HepG2 (cell line): ENCODE data around the gene ZNF586. TPM values are rescaled to one million over a fixed set of nuclear protein-coding genes. Genes with fewer than 3 reads are reported as not detected.

Source experiments
- BRF2 ChIP-seq: sonication (generic); formaldehyde crosslinking; IDR thresholded peaks from 2 replicates; pipeline ENCODE4 v1.8.1; 2022; ENCODE audit warnings: mild to moderate bottlenecking, missing genetic modification reagents
- GPN1 ChIP-seq: sonication (generic); formaldehyde crosslinking; IDR thresholded peaks from 2 replicates; pipeline ENCODE4 v1.5.1; 2020; ENCODE audit warnings: missing genetic modification reagents, borderline replicate concordance
- NR1H2 ChIP-seq: sonication (generic); formaldehyde crosslinking; IDR thresholded peaks from 2 replicates; pipeline ENCODE4 v1.8.1; 2022; ENCODE audit warnings: low read depth, missing genetic modification reagents, borderline replicate concordance
- PPARG ChIP-seq: conservative IDR thresholded peaks from 2 replicates; pipeline ENCODE4 v1.6.1; 2016; ENCODE audit warnings: missing biosample characterization, missing genetic modification reagents
- PTBP1 ChIP-seq: fragments of 200-400 bp; formaldehyde crosslinking; IDR thresholded peaks from 2 replicates; pipeline ENCODE4 v1.6.1; 2018; ENCODE audit warnings: low read length, low read depth; ENCODE audit not compliant: poor library complexity, severe bottlenecking
- ZBTB26 ChIP-seq: IDR thresholded peaks from 2 replicates; pipeline ENCODE4 v1.6.1; 2016; ENCODE audit warnings: missing compliant biosample characterization, missing genetic modification reagents, borderline replicate concordance
- ZFP36 ChIP-seq: fragments of 150-350 bp; IDR thresholded peaks from 2 replicates; pipeline ENCODE4 v1.6.1; 2018; ENCODE audit warnings: borderline replicate concordance, low read length, low read depth; ENCODE audit not compliant: partially characterized antibody
- ZKSCAN1 ChIP-seq: fragments of 150-350 bp; IDR thresholded peaks from 2 replicates; pipeline ENCODE4 v1.6.1; 2014; ENCODE audit warnings: low read length
- ZKSCAN5 ChIP-seq: sonication (generic); formaldehyde crosslinking; IDR thresholded peaks from 2 replicates; pipeline ENCODE4 v1.5.1; 2020; ENCODE audit warnings: mild to moderate bottlenecking, missing genetic modification reagents
- ZNF138 ChIP-seq: sonication (generic); formaldehyde crosslinking; IDR thresholded peaks from 2 replicates; pipeline ENCODE4 v1.5.0; 2020; ENCODE audit warnings: mild to moderate bottlenecking, low read depth, missing genetic modification reagents
- ZNF207 ChIP-seq: fragments of 450-650 bp; IDR thresholded peaks from 2 replicates; pipeline ENCODE4 v1.6.1; 2016; ENCODE audit warnings: antibody characterized with exemption, borderline replicate concordance
- ZNF263 ChIP-seq: sonication (generic); formaldehyde crosslinking; IDR thresholded peaks from 2 replicates; pipeline ENCODE4 v1.4.0; 2020; ENCODE audit warnings: missing genetic modification reagents
- ZNF879 ChIP-seq: sonication (generic); formaldehyde crosslinking; IDR thresholded peaks from 2 replicates; pipeline ENCODE4 v1.8.1; 2023; ENCODE audit warnings: missing genetic modification reagents
- ZUFSP ChIP-seq: sonication (generic); formaldehyde crosslinking; IDR thresholded peaks from 2 replicates; pipeline ENCODE4 v1.9.0; 2021; ENCODE audit warnings: missing genetic modification reagents, mild to moderate bottlenecking, borderline replicate concordance
- polyA plus RNA-seq, 8 experiments: library from polyadenylated mRNA; depleted of rRNA in 3 of 8; stranded (reverse) in 7 of 8; unstranded in 1 of 8; fragments of >200 nt; fragmentation: Illumina TruSeq in 4 of 8; extraction: Trizol in 4 of 8; gene quantifications; 2 replicates each; pipeline versions ENCODE4 v1.2.1 to v1.2.3, GENCODE V29; 2011 to 2016; ENCODE audit warnings: low read depth in 4 of 8, missing spikeins in 1 of 8, mixed read lengths in 1 of 8; ENCODE audit not compliant: insufficient read depth in 1 of 8
- total RNA-seq, 5 experiments: library from RNA; depleted of rRNA; stranded (reverse); fragments of >200 nt; fragmentation: Illumina TruSeq; extraction: Trizol; gene quantifications; 2 replicates each; pipeline ENCODE4 v1.2.3, GENCODE V29; 2016; ENCODE audit warnings: low read depth in 1 of 5
- TF ChIP-seq, protein P1 (sequence below): sonication (generic); formaldehyde crosslinking; IDR thresholded peaks from 2 replicates; pipeline ENCODE4 v1.5.0; 2020; ENCODE audit warnings: missing genetic modification reagents
- TF ChIP-seq, protein P2 (sequence below): sonication (generic); formaldehyde crosslinking; IDR thresholded peaks from 2 replicates; pipeline ENCODE4 v1.4.0; 2020; ENCODE audit warnings: mild to moderate bottlenecking, missing genetic modification reagents
- TF ChIP-seq, protein P3 (sequence below): sonication (generic); formaldehyde crosslinking; IDR thresholded peaks from 2 replicates; pipeline ENCODE4 v1.4.0; 2020; ENCODE audit warnings: missing genetic modification reagents, borderline replicate concordance
- TF ChIP-seq, protein P4 (sequence below): IDR thresholded peaks from 2 replicates; pipeline ENCODE4 v1.6.1; 2018; ENCODE audit warnings: missing genetic modification reagents, mild to moderate bottlenecking, missing compliant biosample characterization

ZNF586 gene
- total and polyA plus RNA-seq, 2 of the 13 experiments (the other 11 are each of a cell fraction or from before 2014, with no cell fraction given) = 0.50 to 3.4 TPM

DNA sequence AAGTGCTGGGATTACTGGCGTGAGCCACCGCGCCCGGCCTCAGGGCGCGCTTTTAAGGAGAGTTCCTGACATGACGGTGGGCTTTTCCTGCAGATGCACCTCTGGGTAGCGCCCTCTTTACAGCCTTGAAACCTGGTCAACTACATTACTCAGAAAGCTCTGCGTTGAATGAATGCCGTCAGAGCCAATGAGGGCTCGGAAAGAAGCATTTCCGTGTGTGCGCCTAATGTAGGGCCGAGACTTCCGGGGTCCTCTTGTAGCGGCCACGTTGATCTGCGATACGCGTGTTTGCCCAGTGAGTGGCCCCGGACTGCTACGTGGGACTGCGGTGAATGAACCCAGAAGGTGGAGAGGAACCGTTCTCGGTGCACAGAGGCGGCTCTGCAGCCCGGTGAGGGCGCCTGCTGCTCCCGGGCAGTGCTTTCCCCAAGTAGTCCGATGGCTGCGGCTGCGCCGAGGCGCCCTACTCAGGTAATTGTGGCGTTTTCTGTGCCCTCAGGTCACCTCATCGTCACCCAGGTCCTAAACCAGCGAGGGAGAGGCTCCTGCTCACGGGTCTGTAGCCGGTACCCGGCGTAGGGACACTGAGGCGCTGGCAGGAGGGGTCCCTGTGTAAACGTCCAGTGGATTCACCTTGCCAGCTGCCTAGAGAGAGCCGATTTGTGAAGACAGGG lies 50.1 kb downstream of the ZNF586 start (continued):
- TF ChIP-seq, protein P1, sequence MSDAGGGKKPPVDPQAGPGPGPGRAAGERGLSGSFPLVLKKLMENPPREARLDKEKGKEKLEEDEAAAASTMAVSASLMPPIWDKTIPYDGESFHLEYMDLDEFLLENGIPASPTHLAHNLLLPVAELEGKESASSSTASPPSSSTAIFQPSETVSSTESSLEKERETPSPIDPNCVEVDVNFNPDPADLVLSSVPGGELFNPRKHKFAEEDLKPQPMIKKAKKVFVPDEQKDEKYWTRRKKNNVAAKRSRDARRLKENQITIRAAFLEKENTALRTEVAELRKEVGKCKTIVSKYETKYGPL (CRISPR knock-in tag) = no peak
- TF ChIP-seq ZNF207 = no peak
- TF ChIP-seq PPARG (CRISPR knock-in tag) = no peak
- TF ChIP-seq, protein P2, sequence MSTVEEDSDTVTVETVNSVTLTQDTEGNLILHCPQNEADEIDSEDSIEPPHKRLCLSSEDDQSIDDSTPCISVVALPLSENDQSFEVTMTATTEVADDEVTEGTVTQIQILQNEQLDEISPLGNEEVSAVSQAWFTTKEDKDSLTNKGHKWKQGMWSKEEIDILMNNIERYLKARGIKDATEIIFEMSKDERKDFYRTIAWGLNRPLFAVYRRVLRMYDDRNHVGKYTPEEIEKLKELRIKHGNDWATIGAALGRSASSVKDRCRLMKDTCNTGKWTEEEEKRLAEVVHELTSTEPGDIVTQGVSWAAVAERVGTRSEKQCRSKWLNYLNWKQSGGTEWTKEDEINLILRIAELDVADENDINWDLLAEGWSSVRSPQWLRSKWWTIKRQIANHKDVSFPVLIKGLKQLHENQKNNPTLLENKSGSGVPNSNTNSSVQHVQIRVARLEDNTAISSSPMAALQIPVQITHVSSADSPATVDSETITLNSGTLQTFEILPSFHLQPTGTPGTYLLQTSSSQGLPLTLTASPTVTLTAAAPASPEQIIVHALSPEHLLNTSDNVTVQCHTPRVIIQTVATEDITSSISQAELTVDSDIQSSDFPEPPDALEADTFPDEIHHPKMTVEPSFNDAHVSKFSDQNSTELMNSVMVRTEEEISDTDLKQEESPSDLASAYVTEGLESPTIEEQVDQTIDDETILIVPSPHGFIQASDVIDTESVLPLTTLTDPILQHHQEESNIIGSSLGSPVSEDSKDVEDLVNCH (CRISPR knock-in tag) = no peak
- TF ChIP-seq BRF2 (CRISPR knock-in tag) = no peak
- TF ChIP-seq PTBP1 = no peak
- no peak for TF ChIP-seq GPN1 (CRISPR knock-in tag)
- no peak for TF ChIP-seq ZNF879 (CRISPR knock-in tag)
- TF ChIP-seq, protein P3, sequence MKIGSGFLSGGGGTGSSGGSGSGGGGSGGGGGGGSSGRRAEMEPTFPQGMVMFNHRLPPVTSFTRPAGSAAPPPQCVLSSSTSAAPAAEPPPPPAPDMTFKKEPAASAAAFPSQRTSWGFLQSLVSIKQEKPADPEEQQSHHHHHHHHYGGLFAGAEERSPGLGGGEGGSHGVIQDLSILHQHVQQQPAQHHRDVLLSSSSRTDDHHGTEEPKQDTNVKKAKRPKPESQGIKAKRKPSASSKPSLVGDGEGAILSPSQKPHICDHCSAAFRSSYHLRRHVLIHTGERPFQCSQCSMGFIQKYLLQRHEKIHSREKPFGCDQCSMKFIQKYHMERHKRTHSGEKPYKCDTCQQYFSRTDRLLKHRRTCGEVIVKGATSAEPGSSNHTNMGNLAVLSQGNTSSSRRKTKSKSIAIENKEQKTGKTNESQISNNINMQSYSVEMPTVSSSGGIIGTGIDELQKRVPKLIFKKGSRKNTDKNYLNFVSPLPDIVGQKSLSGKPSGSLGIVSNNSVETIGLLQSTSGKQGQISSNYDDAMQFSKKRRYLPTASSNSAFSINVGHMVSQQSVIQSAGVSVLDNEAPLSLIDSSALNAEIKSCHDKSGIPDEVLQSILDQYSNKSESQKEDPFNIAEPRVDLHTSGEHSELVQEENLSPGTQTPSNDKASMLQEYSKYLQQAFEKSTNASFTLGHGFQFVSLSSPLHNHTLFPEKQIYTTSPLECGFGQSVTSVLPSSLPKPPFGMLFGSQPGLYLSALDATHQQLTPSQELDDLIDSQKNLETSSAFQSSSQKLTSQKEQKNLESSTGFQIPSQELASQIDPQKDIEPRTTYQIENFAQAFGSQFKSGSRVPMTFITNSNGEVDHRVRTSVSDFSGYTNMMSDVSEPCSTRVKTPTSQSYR (CRISPR knock-in tag) = no peak
- no peak for TF ChIP-seq ZFP36
- TF ChIP-seq ZKSCAN1 = no peak
- TF ChIP-seq ZUFSP (CRISPR knock-in tag) = no peak
- TF ChIP-seq, protein P4, sequence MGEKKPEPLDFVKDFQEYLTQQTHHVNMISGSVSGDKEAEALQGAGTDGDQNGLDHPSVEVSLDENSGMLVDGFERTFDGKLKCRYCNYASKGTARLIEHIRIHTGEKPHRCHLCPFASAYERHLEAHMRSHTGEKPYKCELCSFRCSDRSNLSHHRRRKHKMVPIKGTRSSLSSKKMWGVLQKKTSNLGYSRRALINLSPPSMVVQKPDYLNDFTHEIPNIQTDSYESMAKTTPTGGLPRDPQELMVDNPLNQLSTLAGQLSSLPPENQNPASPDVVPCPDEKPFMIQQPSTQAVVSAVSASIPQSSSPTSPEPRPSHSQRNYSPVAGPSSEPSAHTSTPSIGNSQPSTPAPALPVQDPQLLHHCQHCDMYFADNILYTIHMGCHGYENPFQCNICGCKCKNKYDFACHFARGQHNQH (CRISPR knock-in tag) = peak; percentile 49
- TF ChIP-seq NR1H2 (CRISPR knock-in tag) = no peak
- TF ChIP-seq ZNF263 = peak; percentile 44; the same call in 1 of the 2 replicates
- TF ChIP-seq ZNF138 = no peak
- TF ChIP-seq ZBTB26 = peak; percentile 16
- TF ChIP-seq ZKSCAN5 (CRISPR knock-in tag) = no peak
